Chondrocyte (in vitro differentiated cells): ENCODE results near the gene TMEM131L. TPM values are rescaled to one million over a fixed set of nuclear protein-coding genes. Genes with fewer than 3 reads are reported as not detected.

Experiments
- DNase-seq: peaks from one replicate; pipeline ENCODE4 v3.0.0; 2021; ENCODE audit warnings: mixed read lengths, low spot score
- H3K27ac Mint-ChIP-seq: one replicate; pipeline ENCODE4 v1.8.0; 2021; ENCODE audit warnings: mild to moderate bottlenecking, moderate library complexity, mixed read lengths; ENCODE audit not compliant: unreplicated experiment
- H3K27me3 Mint-ChIP-seq: 2 replicates; pipeline ENCODE4 v1.8.0; 2021; ENCODE audit warnings: low read depth, mixed read lengths
- H3K36me3 Mint-ChIP-seq: 2 replicates; pipeline ENCODE4 v1.8.0; 2021; ENCODE audit warnings: low read depth, mixed read lengths
- H3K4me1 Mint-ChIP-seq: 2 replicates; pipeline ENCODE4 v1.8.0; 2021; ENCODE audit warnings: low read depth, mild to moderate bottlenecking, mixed read lengths
- H3K4me3 Mint-ChIP-seq: one replicate; pipeline ENCODE4 v1.8.0; 2021; ENCODE audit warnings: mild to moderate bottlenecking, moderate library complexity, mixed read lengths; ENCODE audit not compliant: unreplicated experiment
- H3K9me3 Mint-ChIP-seq: 2 replicates; pipeline ENCODE4 v1.8.0; 2021; ENCODE audit warnings: low read depth, mixed read lengths
- total RNA-seq: library from RNA; stranded (reverse); gene quantifications from 3 replicates; pipeline ENCODE4 v1.2.1, GENCODE V29; 2021
- TF ChIP-seq, protein P1 (sequence below): fragments of 200-600 bp; sonication (generic); IDR thresholded peaks from 2 replicates; pipeline ENCODE4 v1.5.0; 2021; ENCODE audit warnings: antibody characterized with exemption, mild to moderate bottlenecking, moderate library complexity

Gene TMEM131L
- total RNA-seq, 1 donor from 2014 or later: 8.4 TPM

DNA sequence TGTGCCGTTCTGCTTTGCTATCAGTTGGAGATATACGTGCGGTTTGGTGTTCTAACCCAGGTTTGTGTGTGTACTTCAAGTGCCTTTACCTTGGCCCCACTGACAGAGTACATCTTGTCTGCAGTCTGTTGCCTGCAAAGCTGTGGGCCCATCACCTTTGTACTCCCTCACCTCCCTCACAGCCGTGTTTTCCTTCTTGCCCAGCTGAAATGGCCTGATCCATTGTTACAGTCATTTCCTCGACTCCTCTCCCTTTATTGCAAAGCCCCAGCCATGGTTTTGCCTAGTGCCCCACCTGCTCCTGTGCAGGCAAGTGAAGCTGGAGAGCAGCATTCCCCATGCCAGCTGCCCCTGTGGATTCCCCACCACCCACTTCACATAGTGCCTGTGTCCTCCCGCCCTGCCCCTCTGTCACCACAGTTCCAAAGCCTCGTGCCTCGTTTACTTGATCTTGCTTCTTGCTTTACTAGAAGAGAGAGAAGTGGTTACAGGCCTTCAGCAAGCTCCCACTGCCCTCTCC is 162.7 kb downstream of the TMEM131L start:
- Mint-ChIP-seq H3K9me3 (no peaks in the 10 kb centered on the region), H3K27ac (no peak overlapping the region), H3K4me3 (no peak overlapping the region), H3K4me1 (no peaks in the 10 kb centered on the region), H3K36me3 (peaks cover 37% of the 10 kb centered on the region), H3K27me3 (no peaks in the 10 kb centered on the region)
- TF ChIP-seq, protein P1, sequence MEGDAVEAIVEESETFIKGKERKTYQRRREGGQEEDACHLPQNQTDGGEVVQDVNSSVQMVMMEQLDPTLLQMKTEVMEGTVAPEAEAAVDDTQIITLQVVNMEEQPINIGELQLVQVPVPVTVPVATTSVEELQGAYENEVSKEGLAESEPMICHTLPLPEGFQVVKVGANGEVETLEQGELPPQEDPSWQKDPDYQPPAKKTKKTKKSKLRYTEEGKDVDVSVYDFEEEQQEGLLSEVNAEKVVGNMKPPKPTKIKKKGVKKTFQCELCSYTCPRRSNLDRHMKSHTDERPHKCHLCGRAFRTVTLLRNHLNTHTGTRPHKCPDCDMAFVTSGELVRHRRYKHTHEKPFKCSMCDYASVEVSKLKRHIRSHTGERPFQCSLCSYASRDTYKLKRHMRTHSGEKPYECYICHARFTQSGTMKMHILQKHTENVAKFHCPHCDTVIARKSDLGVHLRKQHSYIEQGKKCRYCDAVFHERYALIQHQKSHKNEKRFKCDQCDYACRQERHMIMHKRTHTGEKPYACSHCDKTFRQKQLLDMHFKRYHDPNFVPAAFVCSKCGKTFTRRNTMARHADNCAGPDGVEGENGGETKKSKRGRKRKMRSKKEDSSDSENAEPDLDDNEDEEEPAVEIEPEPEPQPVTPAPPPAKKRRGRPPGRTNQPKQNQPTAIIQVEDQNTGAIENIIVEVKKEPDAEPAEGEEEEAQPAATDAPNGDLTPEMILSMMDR: no peak
- DNase-seq: no peak

DNA sequence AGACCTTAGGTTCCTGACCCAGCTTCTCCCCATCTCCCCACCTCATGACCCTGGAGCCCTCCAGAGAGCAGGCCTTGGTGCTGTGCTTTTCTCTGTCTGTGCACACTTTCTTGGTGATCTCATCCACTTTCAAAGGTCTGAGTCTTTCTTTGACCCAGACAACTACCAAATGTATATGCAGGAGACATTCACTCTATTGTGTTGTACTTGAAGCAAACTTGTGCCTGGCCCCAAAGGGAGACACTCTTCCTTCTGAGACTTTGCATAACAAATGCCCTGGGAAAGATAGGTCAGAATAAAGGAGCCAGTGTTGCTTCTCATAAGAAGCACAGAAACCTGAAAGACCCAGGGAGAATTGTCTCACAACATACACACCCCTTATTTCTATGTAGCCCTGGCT is 163.6 kb downstream of the TMEM131L start:
- H3K4me3 Mint-ChIP-seq: no peak overlapping the region
- H3K27ac Mint-ChIP-seq: no peak overlapping the region
- H3K9me3 Mint-ChIP-seq: no peaks in the 10 kb centered on the region
- TF ChIP-seq, protein P1: no peak
- DNase-seq: no peak
- H3K27me3 Mint-ChIP-seq: no peaks in the 10 kb centered on the region
- peaks cover 39% of the 10 kb centered on the region for H3K36me3 Mint-ChIP-seq
- H3K4me1 Mint-ChIP-seq: no peaks in the 10 kb centered on the region

DNA sequence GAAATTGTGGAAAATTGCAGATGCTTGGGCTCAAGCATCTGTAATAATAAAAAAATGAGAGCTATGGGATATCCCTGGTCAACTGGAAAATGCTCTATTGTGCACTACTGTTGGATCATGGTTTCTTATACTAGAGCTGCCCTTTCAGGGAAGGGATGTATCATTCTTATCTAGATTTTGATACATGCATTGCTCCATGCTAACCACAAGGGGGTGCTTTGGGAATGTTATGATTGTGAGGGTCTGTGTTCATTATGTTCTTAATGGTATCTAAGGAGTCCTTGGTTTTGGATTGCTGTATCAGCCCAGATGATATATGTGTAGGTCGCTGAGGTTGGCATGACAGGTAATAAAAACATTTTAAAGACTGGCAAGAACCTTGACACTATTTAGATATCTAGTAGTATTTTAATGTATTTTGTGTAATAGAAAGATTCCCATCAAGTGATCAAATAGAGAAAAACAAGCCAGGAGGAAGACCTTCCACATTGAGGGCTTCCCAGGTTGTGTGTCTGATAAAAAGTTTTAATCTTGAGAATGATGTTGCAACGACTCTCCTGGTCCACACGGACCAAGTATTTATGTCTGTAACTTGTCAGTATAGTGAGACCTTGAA is 168.7 kb downstream of the TMEM131L start:
- no peaks in the 10 kb centered on the region for H3K9me3 Mint-ChIP-seq
- H3K4me3 Mint-ChIP-seq: no peak overlapping the region
- H3K27ac Mint-ChIP-seq: no peak overlapping the region
- peaks cover 4% of the 10 kb centered on the region for H3K4me1 Mint-ChIP-seq
- H3K27me3 Mint-ChIP-seq: no peaks in the 10 kb centered on the region
- no peak for DNase-seq
- peaks cover 26% of the 10 kb centered on the region for H3K36me3 Mint-ChIP-seq
- TF ChIP-seq, protein P1: peak; percentile 81

DNA sequence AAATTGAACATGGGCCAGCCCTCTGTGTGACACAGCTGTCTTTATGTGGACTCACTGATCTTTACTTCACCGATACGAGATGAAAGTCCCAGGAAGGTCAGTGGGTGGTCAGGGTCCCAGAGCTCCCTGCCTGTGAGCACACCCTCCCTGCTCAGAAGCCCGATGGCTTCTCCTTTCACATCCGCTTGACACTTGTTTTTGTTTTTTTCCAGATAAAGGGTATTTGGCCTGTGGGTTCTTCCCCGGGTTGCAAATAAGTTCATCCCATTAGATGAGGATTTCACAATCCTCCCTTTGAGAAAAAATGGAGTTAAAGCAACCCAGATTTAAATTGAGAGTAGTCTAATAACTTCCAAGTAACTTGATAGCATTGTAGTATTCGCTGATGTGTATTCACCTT is 169.7 kb downstream of the TMEM131L start:
- H3K27me3 Mint-ChIP-seq: no peaks in the 10 kb centered on the region
- H3K4me1 Mint-ChIP-seq: peaks cover 4% of the 10 kb centered on the region
- TF ChIP-seq, protein P1: no peak
- H3K36me3 Mint-ChIP-seq: peaks cover 20% of the 10 kb centered on the region
- no peaks in the 10 kb centered on the region for H3K9me3 Mint-ChIP-seq
- no peak overlapping the region for H3K27ac Mint-ChIP-seq
- no peak overlapping the region for H3K4me3 Mint-ChIP-seq
- DNase-seq: no peak

DNA sequence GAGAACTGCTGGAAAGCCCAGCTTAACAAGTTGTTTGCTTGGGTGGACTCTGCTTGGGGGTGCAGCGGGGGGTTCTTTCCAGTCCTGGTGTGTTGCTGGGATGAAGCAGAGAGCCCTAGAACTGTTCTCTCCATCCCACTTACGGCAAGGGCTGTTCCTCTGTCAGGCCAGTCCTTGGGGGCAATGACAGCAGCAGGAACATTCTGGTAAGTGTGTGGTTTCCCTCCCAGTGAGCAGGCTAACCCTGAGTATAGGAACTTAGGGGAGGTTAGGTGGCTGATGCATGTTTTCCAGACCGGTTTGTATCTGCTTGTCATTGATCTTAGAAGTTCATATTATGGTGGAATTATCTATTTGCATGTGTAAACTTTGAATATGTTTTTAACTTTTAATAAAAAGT is 171.0 kb downstream of the TMEM131L start:
- no peak for DNase-seq
- TF ChIP-seq, protein P1: no peak
- H3K36me3 Mint-ChIP-seq: peaks cover 17% of the 10 kb centered on the region
- peaks cover 4% of the 10 kb centered on the region for H3K4me1 Mint-ChIP-seq
- H3K27me3 Mint-ChIP-seq: no peaks in the 10 kb centered on the region
- no peak overlapping the region for H3K27ac Mint-ChIP-seq
- H3K9me3 Mint-ChIP-seq: no peaks in the 10 kb centered on the region
- H3K4me3 Mint-ChIP-seq: no peak overlapping the region
